ENCODE results near the gene KDM2B.
"Not testable (repeated sequence)": the region's sequence is repeated elsewhere in the genome, so short reads cannot be mapped to it uniquely, and the experiment has no call there.

The KDM2B gene

DNA sequence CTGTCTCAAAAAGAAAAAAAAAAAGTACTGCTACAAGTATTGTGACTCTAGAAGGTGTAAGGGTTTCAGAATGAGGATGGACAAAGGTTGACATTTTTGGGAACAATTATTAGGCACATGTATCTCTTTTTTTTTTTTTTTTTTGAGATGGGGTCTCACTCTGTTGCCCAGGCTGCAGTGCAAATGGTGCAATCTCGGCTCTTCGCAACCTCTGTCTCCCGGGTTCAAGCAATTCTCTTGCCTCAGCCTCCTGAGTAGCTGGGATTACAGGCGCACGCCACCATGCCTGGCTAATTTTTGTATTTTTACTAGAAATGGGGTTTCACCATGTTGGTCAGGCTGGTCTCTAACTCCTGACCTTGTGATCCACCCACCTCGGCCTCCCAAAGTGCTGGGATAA is 195.9 kb downstream of the KDM2B start:
- DNase-seq (ENCODE audit: low spot score): not testable (repeated sequence)

- DNase-seq (ENCODE audit: low spot score): no peak
Measured at GRCh38 chr12:121383601-121384021, 197.2 kb downstream of the KDM2B start.

DNA sequence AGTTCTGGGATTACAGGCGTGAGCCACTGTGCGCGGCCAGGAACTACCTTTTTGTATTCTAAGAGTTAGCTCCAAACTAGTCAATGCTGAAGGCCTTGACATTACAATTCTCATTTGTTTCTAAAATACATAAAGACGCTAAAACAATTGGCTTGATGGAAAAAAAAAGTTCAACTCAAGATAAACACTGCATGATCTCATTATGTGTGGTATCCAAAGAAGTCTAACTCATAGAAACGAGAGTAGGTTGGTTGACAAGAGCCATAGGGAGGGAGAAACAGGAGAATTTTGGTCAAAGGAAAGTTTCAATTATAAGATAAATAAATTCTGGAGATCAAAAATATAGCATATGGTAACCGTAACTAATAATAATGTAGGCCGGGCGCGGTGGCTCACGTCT is 200.9 kb downstream of the KDM2B start:
- no peak for DNase-seq (ENCODE audit: low spot score)
